Choroid plexus epithelial cell (primary cell): ENCODE data around the gene TBC1D14.

Source experiments
- DNase-seq: peaks from one replicate; pipeline ENCODE4 v3.0.0-alpha.2; 2010; ENCODE audit warnings: low read depth
- H3K4me3 ChIP-seq: 2 replicates; pipeline ENCODE4 v1.5.1; 2011; ENCODE audit warnings: low read depth, mild to moderate bottlenecking, control low read depth, low read length, moderate library complexity
- CTCF ChIP-seq: conservative IDR thresholded peaks from 2 replicates; pipeline ENCODE4 v1.5.1; 2011; ENCODE audit warnings: low read depth, mild to moderate bottlenecking, control low read depth, inconsistent platforms, low read length, moderate library complexity

TBC1D14 gene

GRCh38 chr4:7043284-7044136 lies 133.9 kb downstream of the TBC1D14 start, which contains the start of gene TADA2B:
TSS of gene TADA2B (plus strand) at chr4:7043372. CDS start at chr4:7043580, 208 bp downstream.
- DNase-seq = peak; percentile 45

GRCh38 chr4:7044137-7044930 lies 134.7 kb downstream of the TBC1D14 start:
- peak overlapping the region; percentile 88 for H3K4me3 ChIP-seq
- DNase-seq = peak; percentile 39
- TF ChIP-seq CTCF = no peak

More at GRCh38 chr4:7043284-7044136, 133.9 kb downstream of the TBC1D14 start, which contains the start of gene TADA2B:
- no peak for TF ChIP-seq CTCF
- H3K4me3 ChIP-seq = peak within 1 kb of the TSS; percentile 88

DNA sequence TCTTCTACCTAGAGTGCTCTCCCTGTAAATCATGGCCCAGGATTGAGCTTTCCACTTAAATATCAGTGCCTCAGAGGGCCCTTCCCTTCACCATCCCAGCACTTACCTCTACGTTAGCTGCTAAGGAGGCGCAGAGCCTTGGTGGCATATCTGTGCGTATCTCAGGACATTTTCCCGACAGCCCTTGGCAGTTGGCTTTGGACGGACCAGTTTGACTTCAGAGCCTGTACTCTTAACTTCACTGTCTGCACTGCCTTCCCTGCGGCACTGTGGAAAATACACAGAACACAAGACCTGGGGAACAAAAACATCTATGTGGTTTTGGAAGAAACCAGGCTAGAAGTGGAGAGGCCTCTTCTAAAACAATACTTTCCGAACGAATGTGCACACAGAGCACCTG lies 135.9 kb downstream of the TBC1D14 start:
- DNase-seq = no peak
- H3K4me3 ChIP-seq = no peak overlapping the region
- no peak for TF ChIP-seq CTCF

- TF ChIP-seq CTCF = no peak
- H3K4me3 ChIP-seq = no peak overlapping the region
- no peak for DNase-seq
Observed at GRCh38 chr4:7045961-7046921, 136.6 kb downstream of the TBC1D14 start.

- TF ChIP-seq CTCF = no peak
- no peak for DNase-seq
- H3K4me3 ChIP-seq = no peak overlapping the region
Observed at GRCh38 chr4:7046971-7047370, 137.3 kb downstream of the TBC1D14 start.

DNA sequence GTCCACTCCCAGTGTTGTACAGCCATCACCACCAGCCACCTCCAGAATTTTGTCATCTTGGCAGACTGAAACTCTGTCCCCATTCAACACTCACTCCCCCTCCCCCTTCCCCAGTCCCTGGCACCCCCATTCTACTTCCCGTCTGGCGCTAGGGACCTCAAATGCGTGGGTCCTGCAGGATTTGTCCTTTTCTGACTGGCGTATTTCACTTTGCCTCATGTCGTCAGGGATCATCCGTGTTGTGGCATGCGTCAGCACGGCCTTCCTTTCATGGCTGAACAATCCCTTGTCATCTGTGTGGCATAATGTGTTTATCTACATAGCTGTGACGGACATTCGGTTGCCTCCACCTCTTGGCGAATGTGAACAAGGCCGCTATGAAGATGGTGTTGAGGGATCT lies 139.0 kb downstream of the TBC1D14 start:
- no peak overlapping the region for H3K4me3 ChIP-seq
- DNase-seq = no peak
- TF ChIP-seq CTCF = no peak
